IMR-90 (cell line): ENCODE results near the gene CREB5. TPM values are rescaled to one million over a fixed set of nuclear protein-coding genes. Genes with fewer than 3 reads are reported as not detected.

ENCODE experiments used
- ATAC-seq: fragments of 200-7000 bp; cut with Tn5 transposase; 2 replicates; pipeline ENCODE4 v1.9.1; 2020; ENCODE audit warnings: low read depth, mild to moderate bottlenecking, moderate library complexity
- BruUV-seq: library from RNA; stranded (reverse); fragments of 400-500 nt; replicated peaks from 2 replicates; lab custom pipeline; 2021; lab: Mats Ljungman, UMichigan
- CTCF ChIA-PET: fragments of 300-600 bp; formaldehyde crosslinking; extraction: SDS; loops from one replicate; lab custom pipeline; 2021; ENCODE audit warnings: antibody characterized with exemption; lab: Yijun Ruan, JAX
- POLR2A ChIA-PET: fragments of 300-600 bp; sonication (Branson Sonifier 250); formaldehyde crosslinking; loops from one replicate; lab custom pipeline; 2022; ENCODE audit warnings: antibody characterized with exemption; ENCODE audit not compliant: unreplicated experiment; lab: Charles Lee
- DNase-seq: peaks from one replicate; pipeline ENCODE4 v3.0.0; 2013
- H2AFZ ChIP-seq: replicated peaks from 2 replicates; pipeline ENCODE3; 2013; ENCODE audit warnings: low read length, mild to moderate bottlenecking; ENCODE audit not compliant: poor library complexity
- H2AK5ac ChIP-seq: 2 replicates; pipeline ENCODE4 v1.6.1; 2013; ENCODE audit warnings: low read depth, low read length, inconsistent platforms
- H2AK9ac ChIP-seq: replicated peaks from 2 replicates; pipeline ENCODE3; 2013; ENCODE audit warnings: mild to moderate bottlenecking, low read depth, low read length, moderate library complexity; ENCODE audit not compliant: poor library complexity
- H2BK120ac ChIP-seq: 2 replicates; pipeline ENCODE4 v1.6.1; 2013; ENCODE audit warnings: low read depth, low read length, inconsistent platforms
- H2BK15ac ChIP-seq: 3 replicates; pipeline ENCODE4 v1.6.1; 2013; ENCODE audit warnings: low read depth, low read length, inconsistent platforms
- H2BK20ac ChIP-seq: 2 replicates; pipeline ENCODE4 v1.6.1; 2013; ENCODE audit warnings: low read depth, mild to moderate bottlenecking, inconsistent platforms, low read length, moderate library complexity
- H2BK5ac ChIP-seq: 2 replicates; pipeline ENCODE4 v1.6.1; 2013; ENCODE audit warnings: mild to moderate bottlenecking, low read depth, low read length, inconsistent platforms; ENCODE audit not compliant: poor library complexity, severe bottlenecking
- H3K14ac ChIP-seq: replicated peaks from 2 replicates; pipeline ENCODE4 v1.6.1; 2013; ENCODE audit warnings: low read depth, low read length, inconsistent platforms
- H3K18ac ChIP-seq: 2 replicates; pipeline ENCODE4 v1.6.1; 2013; ENCODE audit warnings: low read depth, low read length, control low read depth
- H3K23ac ChIP-seq: 2 replicates; pipeline ENCODE4 v1.6.1; 2013; ENCODE audit warnings: low read depth, low read length, inconsistent platforms
- H3K27ac ChIP-seq: 2 replicates; pipeline ENCODE4 v1.5.1; 2013; ENCODE audit warnings: mild to moderate bottlenecking, control low read depth, low read length; ENCODE audit not compliant: insufficient read depth
- H3K27me3 ChIP-seq: 2 replicates; pipeline ENCODE4 v1.6.1; 2013; ENCODE audit warnings: low read length; ENCODE audit not compliant: control insufficient read depth, insufficient read depth
- H3K36me3 ChIP-seq: 2 replicates; pipeline ENCODE4 v1.6.1; 2013; ENCODE audit warnings: low read length, mixed read lengths; ENCODE audit not compliant: control insufficient read depth, insufficient read depth
- H3K4ac ChIP-seq: 2 replicates; pipeline ENCODE4 v1.6.1; 2013; ENCODE audit warnings: low read depth, low read length, inconsistent platforms
- H3K4me1 ChIP-seq: 2 replicates; pipeline ENCODE4 v1.6.1; 2013; ENCODE audit warnings: low read length, mixed read lengths; ENCODE audit not compliant: control insufficient read depth, insufficient read depth
- H3K4me2 ChIP-seq: 2 replicates; pipeline ENCODE4 v1.6.1; 2013; ENCODE audit warnings: low read depth, mild to moderate bottlenecking, control low read depth, low read length, moderate library complexity
- H3K4me3 ChIP-seq: 2 replicates; pipeline ENCODE4 v1.5.1; 2013; ENCODE audit warnings: low read depth, mild to moderate bottlenecking, control low read depth, low read length, moderate library complexity; ENCODE audit not compliant: insufficient read depth
- H3K56ac ChIP-seq: 2 replicates; pipeline ENCODE4 v1.6.1; 2013; ENCODE audit warnings: low read length, inconsistent platforms; ENCODE audit not compliant: insufficient read depth; ENCODE audit errors: extremely low read depth
- H3K79me1 ChIP-seq, 2 experiments: 2 replicates each; pipeline ENCODE4 v1.6.1; 2013; ENCODE audit warnings: low read length in 2 of 2, inconsistent platforms in 1 of 2, low read depth in 1 of 2
- H3K9ac ChIP-seq: 2 replicates; pipeline ENCODE4 v1.6.1; 2013; ENCODE audit warnings: low read depth, low read length, control low read depth
- H3K9me1 ChIP-seq: 2 replicates; pipeline ENCODE4 v1.6.1; 2013; ENCODE audit warnings: low read length, inconsistent platforms; ENCODE audit not compliant: insufficient read depth
- H3K9me3 ChIP-seq: 2 replicates; pipeline ENCODE4 v1.6.1; 2013; ENCODE audit warnings: low read length; ENCODE audit not compliant: control insufficient read depth, insufficient read depth
- H4K20me1 ChIP-seq: 2 replicates; pipeline ENCODE4 v1.6.1; 2013; ENCODE audit warnings: low read length, inconsistent platforms; ENCODE audit not compliant: insufficient read depth
- H4K5ac ChIP-seq: 2 replicates; pipeline ENCODE4 v1.6.1; 2013; ENCODE audit warnings: mild to moderate bottlenecking, low read depth, low read length, control low read depth
- H4K8ac ChIP-seq, 2 experiments: 2 replicates each; pipeline ENCODE4 v1.6.1; 2013; ENCODE audit warnings: low read depth in 2 of 2, low read length in 2 of 2, control low read depth in 1 of 2, inconsistent platforms in 1 of 2
- H4K91ac ChIP-seq: 2 replicates; pipeline ENCODE4 v1.6.1; 2013; ENCODE audit warnings: low read depth, low read length, inconsistent platforms; ENCODE audit not compliant: insufficient read depth
- BHLHE40 ChIP-seq: fragments of 150-350 bp; IDR thresholded peaks from 2 replicates; pipeline ENCODE4 v1.6.1; 2016; ENCODE audit warnings: mild to moderate bottlenecking, low read depth, low read length
- CEBPB ChIP-seq: IDR thresholded peaks from 2 replicates; pipeline ENCODE4 v1.6.1; 2012; ENCODE audit warnings: low read depth, low read length, improper control_type of control experiment
- CHD1 ChIP-seq: IDR thresholded peaks from 2 replicates; pipeline ENCODE4 v1.6.1; 2012; ENCODE audit warnings: low read depth, low read length, improper control_type of control experiment
- FOS ChIP-seq: fragments of 150-350 bp; IDR thresholded peaks from 2 replicates; pipeline ENCODE4 v1.6.1; 2016; ENCODE audit warnings: low read depth, low read length
- MAFK ChIP-seq: IDR thresholded peaks from 2 replicates; pipeline ENCODE4 v1.6.1; 2012; ENCODE audit warnings: low read depth, low read length, improper control_type of control experiment
- MAZ ChIP-seq: IDR thresholded peaks from 2 replicates; pipeline ENCODE4 v1.6.1; 2012; ENCODE audit warnings: low read depth, mild to moderate bottlenecking, low read length, improper control_type of control experiment, moderate library complexity, borderline replicate concordance
- NFE2L2 ChIP-seq: fragments of 150-350 bp; IDR thresholded peaks from 2 replicates; pipeline ENCODE4 v1.6.1; 2016; ENCODE audit warnings: low read depth, mild to moderate bottlenecking, low read length
- POLR2A ChIP-seq: IDR thresholded peaks from 2 replicates; pipeline ENCODE4 v1.6.1; 2012; ENCODE audit warnings: mild to moderate bottlenecking, low read depth, low read length
- RCOR1 ChIP-seq: IDR thresholded peaks from 2 replicates; pipeline ENCODE4 v1.6.1; 2012; ENCODE audit warnings: mild to moderate bottlenecking, low read length, improper control_type of control experiment; ENCODE audit not compliant: insufficient replicate concordance
- RFX5 ChIP-seq: IDR thresholded peaks from 2 replicates; pipeline ENCODE4 v1.8.0; 2012; ENCODE audit warnings: low read depth, mild to moderate bottlenecking, low read length, moderate library complexity
- SMC3 ChIP-seq: fragments of 150-350 bp; IDR thresholded peaks from 2 replicates; pipeline ENCODE4 v1.6.1; 2016; ENCODE audit warnings: low read depth, mild to moderate bottlenecking, antibody characterized with exemption, low read length, moderate library complexity
- WGBS, 2 experiments: methylation state at CpG; one replicate each; pipeline versions ENCODE4 v1.1.5 to v1.1.7; 2013; ENCODE audit warnings: missing lambda C conversion rate in 2 of 2; ENCODE audit not compliant: insufficient read length in 1 of 2; ENCODE audit errors: extremely low coverage in 2 of 2; 5-methylcytosine and 5-hydroxymethylcytosine counted together
- dilution Hi-C: fragments of 300-500 bp; cut with HindIII; formaldehyde crosslinking; loops from one replicate; pipeline ENCODE4 v1.14.3; 2018; ENCODE audit warnings: low sequenced_read_pairs; ENCODE audit not compliant: unreplicated experiment
- in situ Hi-C: fragments of 300-500 bp; cut with MboI; formaldehyde crosslinking; loops from 3 replicates; pipeline ENCODE4 v1.14.3; 2019; ENCODE audit warnings: low sequenced_read_pairs, inconsistent platforms, mixed read lengths
- intact Hi-C: fragments of 100-400 bp; cut with micrococcal nuclease; formaldehyde crosslinking; loops from 2 replicates; pipeline ENCODE4 v1.10.0; 2022
- polyA plus RNA-seq, 3 experiments: library from polyadenylated mRNA; depleted of rRNA; stranded (reverse); fragments of >200 nt; gene quantifications; 2 replicates each; pipeline ENCODE4 v1.2.3, GENCODE V29; 2012; ENCODE audit warnings: low replicate concordance in 1 of 3
- total RNA-seq: library from RNA; depleted of rRNA; stranded (reverse); fragments of >200 nt; gene quantifications from 2 replicates; pipeline ENCODE4 v1.2.3, GENCODE V29; 2012
- TF ChIP-seq, protein P1 (sequence below): fragments of 150-350 bp; IDR thresholded peaks from 2 replicates; pipeline ENCODE4 v1.6.1; 2016; ENCODE audit warnings: low read depth, mild to moderate bottlenecking, low read length, moderate library complexity, borderline replicate concordance
- TF ChIP-seq, protein P2 (sequence below): conservative IDR thresholded peaks from 2 replicates; pipeline ENCODE4 v1.5.1; 2012; ENCODE audit warnings: mild to moderate bottlenecking, low read depth, low read length, improper control_type of control experiment

Gene CREB5
- total and polyA plus RNA-seq, 2 of the 4 experiments (the other 2 are of a cell fraction) = 7.3 to 13.1 TPM

DNA sequence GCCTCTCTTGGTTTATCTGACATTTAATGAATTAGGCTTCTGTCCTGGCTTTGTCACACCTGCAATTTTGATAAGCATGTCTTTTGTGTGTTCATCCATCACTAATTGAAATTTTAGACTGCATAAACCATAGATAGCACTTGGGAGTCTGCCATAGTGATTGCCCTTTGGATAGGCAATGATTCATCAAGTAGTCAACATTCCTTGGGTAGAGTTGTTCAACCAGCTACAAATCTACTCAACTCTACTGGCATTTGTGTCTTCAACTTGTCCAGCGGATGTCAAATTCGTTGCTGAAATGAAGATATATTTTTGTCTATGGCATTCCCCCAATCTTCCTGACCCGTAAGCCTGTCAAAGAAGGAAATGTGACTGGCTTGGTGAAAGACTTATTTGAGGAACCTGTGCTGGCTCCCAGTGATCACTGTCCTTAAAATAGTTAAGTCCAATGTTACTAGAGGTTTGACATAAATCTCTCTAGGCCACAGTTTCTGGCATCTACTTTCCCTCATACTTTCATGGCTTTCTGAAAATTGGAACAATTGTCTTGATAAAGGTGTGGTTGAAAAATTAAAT is 33.7 kb upstream of the CREB5 start:
- H2AK5ac ChIP-seq = no peak overlapping the region
- H4K20me1 ChIP-seq = no peaks in the 10 kb centered on the region
- no TSS peak for BruUV-seq
- ATAC-seq = 0 out of 2 replicates have a peak, but pooled peaks have one; percentile 27
- in situ Hi-C loops (loop anchor here (25.0 kb wide), 1 partner anchor 734 kb away; no protein-coding TSS in a partner anchor), dilution Hi-C loops (no loop called here), intact Hi-C loops (no loop called here)
- no peak for TF ChIP-seq MAZ
- TF ChIP-seq FOS = no peak
- TF ChIP-seq SMC3 = no peak
- TF ChIP-seq BHLHE40 = no peak
- TF ChIP-seq, protein P1, sequence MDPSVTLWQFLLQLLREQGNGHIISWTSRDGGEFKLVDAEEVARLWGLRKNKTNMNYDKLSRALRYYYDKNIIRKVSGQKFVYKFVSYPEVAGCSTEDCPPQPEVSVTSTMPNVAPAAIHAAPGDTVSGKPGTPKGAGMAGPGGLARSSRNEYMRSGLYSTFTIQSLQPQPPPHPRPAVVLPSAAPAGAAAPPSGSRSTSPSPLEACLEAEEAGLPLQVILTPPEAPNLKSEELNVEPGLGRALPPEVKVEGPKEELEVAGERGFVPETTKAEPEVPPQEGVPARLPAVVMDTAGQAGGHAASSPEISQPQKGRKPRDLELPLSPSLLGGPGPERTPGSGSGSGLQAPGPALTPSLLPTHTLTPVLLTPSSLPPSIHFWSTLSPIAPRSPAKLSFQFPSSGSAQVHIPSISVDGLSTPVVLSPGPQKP = no peak
- no peak for TF ChIP-seq NFE2L2
- TF ChIP-seq RFX5 = no peak
- no peak for TF ChIP-seq RCOR1
- no peak for TF ChIP-seq MAFK
- no peak for TF ChIP-seq CEBPB
- TF ChIP-seq CHD1 = no peak
- TF ChIP-seq, protein P2, sequence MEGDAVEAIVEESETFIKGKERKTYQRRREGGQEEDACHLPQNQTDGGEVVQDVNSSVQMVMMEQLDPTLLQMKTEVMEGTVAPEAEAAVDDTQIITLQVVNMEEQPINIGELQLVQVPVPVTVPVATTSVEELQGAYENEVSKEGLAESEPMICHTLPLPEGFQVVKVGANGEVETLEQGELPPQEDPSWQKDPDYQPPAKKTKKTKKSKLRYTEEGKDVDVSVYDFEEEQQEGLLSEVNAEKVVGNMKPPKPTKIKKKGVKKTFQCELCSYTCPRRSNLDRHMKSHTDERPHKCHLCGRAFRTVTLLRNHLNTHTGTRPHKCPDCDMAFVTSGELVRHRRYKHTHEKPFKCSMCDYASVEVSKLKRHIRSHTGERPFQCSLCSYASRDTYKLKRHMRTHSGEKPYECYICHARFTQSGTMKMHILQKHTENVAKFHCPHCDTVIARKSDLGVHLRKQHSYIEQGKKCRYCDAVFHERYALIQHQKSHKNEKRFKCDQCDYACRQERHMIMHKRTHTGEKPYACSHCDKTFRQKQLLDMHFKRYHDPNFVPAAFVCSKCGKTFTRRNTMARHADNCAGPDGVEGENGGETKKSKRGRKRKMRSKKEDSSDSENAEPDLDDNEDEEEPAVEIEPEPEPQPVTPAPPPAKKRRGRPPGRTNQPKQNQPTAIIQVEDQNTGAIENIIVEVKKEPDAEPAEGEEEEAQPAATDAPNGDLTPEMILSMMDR = no peak
- TF ChIP-seq POLR2A = no peak
- H3K27ac ChIP-seq = no peak overlapping the region
- H3K4ac ChIP-seq = no peak overlapping the region
- CTCF ChIA-PET = interaction anchor here (1.5 kb wide), 1 partner anchor 11 kb away, joined by 6 read pairs; no protein-coding TSS in a partner anchor
- H2BK120ac ChIP-seq = no peak overlapping the region
- H2BK15ac ChIP-seq = no peak overlapping the region
- H3K79me1 ChIP-seq = no peaks in the 10 kb centered on the region
- H3K9me1 ChIP-seq = no peaks in the 10 kb centered on the region; the same call in 1 of the 2 replicates
- H3K56ac ChIP-seq = no peak overlapping the region
- H4K5ac ChIP-seq = no peak overlapping the region
- peak; percentile 34 for DNase-seq
- no peak overlapping the region for H4K8ac ChIP-seq
- no peak overlapping the region for H2AK9ac ChIP-seq
- no peaks in the 10 kb centered on the region for H3K9me3 ChIP-seq
- no peaks in the 10 kb centered on the region for H3K36me3 ChIP-seq
- no peak overlapping the region for H2BK20ac ChIP-seq
- H2BK5ac ChIP-seq = no peak overlapping the region
- H3K14ac ChIP-seq = no peak overlapping the region
- H3K4me1 ChIP-seq = peaks cover 4% of the 10 kb centered on the region; the same call in 1 of the 2 replicates
- no peak overlapping the region for H3K23ac ChIP-seq
- peaks cover 5% of the 10 kb centered on the region; the same call in 1 of the 2 replicates for H3K27me3 ChIP-seq
- no peak overlapping the region for H3K18ac ChIP-seq
- H3K4me2 ChIP-seq = no peak overlapping the region
- no peak overlapping the region for H3K9ac ChIP-seq
- H4K91ac ChIP-seq = no peak overlapping the region
- no peak overlapping the region for H2AFZ ChIP-seq
- no CpG with 5 or more reads among the region's 3 CpGs for WGBS, 2 experiments
- H3K4me3 ChIP-seq = no peak overlapping the region
- POLR2A ChIA-PET = no interaction called here
